Keratinocyte (primary cell): Measurements from ENCODE around the gene KAT6B. TPM values are rescaled to one million over a fixed set of nuclear protein-coding genes. Genes with fewer than 3 reads are reported as not detected.

Source experiments
- DNase-seq: peaks from one replicate; pipeline ENCODE4 v3.0.0-alpha.2; 2011; ENCODE audit warnings: low read depth, missing footprints, low spot score
- FAIRE-seq: peaks from 2 replicates; lab custom pipeline; 2011; peaks lifted over from hg19 to GRCh38; lab: Jason Lieb, UNC
- H2AFZ ChIP-seq: 2 replicates; pipeline ENCODE4 v1.6.0; 2012; ENCODE audit warnings: low read length, control low read depth, inconsistent platforms; ENCODE audit not compliant: control insufficient read depth
- H3K27ac ChIP-seq: 2 replicates; pipeline ENCODE4 v1.5.1; 2011; ENCODE audit warnings: low read length; ENCODE audit not compliant: control insufficient read depth, insufficient read depth
- H3K27me3 ChIP-seq: 3 replicates; pipeline ENCODE4 v1.6.0; 2011; ENCODE audit warnings: low read length; ENCODE audit not compliant: control insufficient read depth, insufficient read depth; ENCODE audit errors: extremely low read depth
- H3K36me3 ChIP-seq, 2 experiments: 2 replicates in 1 of 2; 3 replicates in 1 of 2; pipeline ENCODE4 v1.5.1; 2011; ENCODE audit warnings: low read length in 2 of 2, mild to moderate bottlenecking in 1 of 2; ENCODE audit not compliant: control insufficient read depth in 2 of 2, insufficient read depth in 2 of 2; ENCODE audit errors: extremely low read depth in 1 of 2
- H3K4me1 ChIP-seq: 3 replicates; pipeline ENCODE4 v1.5.1; 2011; ENCODE audit warnings: low read length; ENCODE audit not compliant: control insufficient read depth, insufficient read depth; ENCODE audit errors: extremely low read depth
- H3K4me2 ChIP-seq: 3 replicates; pipeline ENCODE4 v1.6.0; 2011; ENCODE audit warnings: low read depth, low read length; ENCODE audit not compliant: control insufficient read depth, insufficient read depth; ENCODE audit errors: extremely low read depth
- H3K4me3 ChIP-seq, 3 experiments: fragments of 200-600 bp in 1 of 3; sonication (generic) in 1 of 3; 2 replicates in 2 of 3; 3 replicates in 1 of 3; pipeline ENCODE4 v1.5.1; 2011 to 2016; ENCODE audit warnings: low read length in 3 of 3, mild to moderate bottlenecking in 3 of 3, control low read depth in 2 of 3, inconsistent platforms in 1 of 3, low read depth in 1 of 3, mixed read lengths in 1 of 3, mixed run types in 1 of 3, moderate library complexity in 1 of 3; ENCODE audit not compliant: control insufficient read depth in 2 of 3, insufficient read depth in 2 of 3; ENCODE audit errors: extremely low read depth in 1 of 3
- H3K79me2 ChIP-seq: 2 replicates; pipeline ENCODE4 v1.6.0; 2012; ENCODE audit warnings: low read length; ENCODE audit not compliant: control insufficient read depth, insufficient read depth
- H3K9ac ChIP-seq: 3 replicates; pipeline ENCODE4 v1.6.0; 2011; ENCODE audit warnings: low read length; ENCODE audit not compliant: control insufficient read depth, insufficient read depth; ENCODE audit errors: extremely low read depth
- H3K9me1 ChIP-seq: 3 replicates; pipeline ENCODE4 v1.6.0; 2011; ENCODE audit warnings: low read length; ENCODE audit not compliant: control insufficient read depth, insufficient read depth; ENCODE audit errors: extremely low read depth
- H3K9me3 ChIP-seq: 2 replicates; pipeline ENCODE4 v1.5.1; 2012; ENCODE audit warnings: low read depth, low read length; ENCODE audit not compliant: control insufficient read depth
- H4K20me1 ChIP-seq: 3 replicates; pipeline ENCODE4 v1.6.0; 2011; ENCODE audit warnings: low read length; ENCODE audit not compliant: control insufficient read depth, insufficient read depth; ENCODE audit errors: extremely low read depth
- CTCF ChIP-seq, 3 experiments: IDR thresholded peaks in 1 of 3; conservative IDR thresholded peaks in 1 of 3; optimal IDR thresholded peaks in 1 of 3; 2 replicates in 2 of 3; 3 replicates in 1 of 3; pipeline versions ENCODE3 to v1.5.1; 2011; ENCODE audit warnings: low read length in 3 of 3, mild to moderate bottlenecking in 3 of 3, moderate library complexity in 2 of 3, control low read depth in 1 of 3, inconsistent platforms in 1 of 3; ENCODE audit not compliant: insufficient read depth in 2 of 3; ENCODE audit errors: extremely low read depth in 1 of 3
- EZH2 ChIP-seq: IDR thresholded peaks from one replicate; pipeline ENCODE4 v1.6.1; 2012; ENCODE audit warnings: inconsistent platforms, mild to moderate bottlenecking, low read length, moderate library complexity
- dilution Hi-C: fragments of 300-500 bp; cut with MboI; formaldehyde crosslinking; loops from one replicate; pipeline ENCODE4 v1.7.0; 2020; ENCODE audit warnings: low sequenced_read_pairs; ENCODE audit not compliant: extremely low pct_ligation_motif_present
- polyA plus RNA-seq, 5 experiments: library from polyadenylated mRNA; depleted of rRNA in 3 of 5; stranded (reverse) in 3 of 5; stranded (forward) in 1 of 5; unstranded in 1 of 5; fragments of >200 nt; gene quantifications; 1 replicate in 1 of 5; 2 replicates in 3 of 5; 3 replicates in 1 of 5; pipeline versions ENCODE4 v1.2.1 to v1.2.3, GENCODE V29; 2011 to 2012; ENCODE audit warnings: missing spikeins in 2 of 5, low read depth in 1 of 5, low replicate concordance in 1 of 5

KAT6B gene
- polyA plus RNA-seq, 1 donor (not counting 4 experiments of a cell fraction or from before 2014, with no cell fraction given), result 2.9 TPM

GRCh38 chr10:74877898-74878297, 51.5 kb downstream of the KAT6B start:
- Histone ChIP-seq H3K4me3 (no peak overlapping the region), H3K79me2 (no peaks in the 10 kb centered on the region), H2AFZ (no peak overlapping the region), H3K27ac (no peak overlapping the region), H3K4me1 (no peaks in the 10 kb centered on the region), H3K9ac (no peak overlapping the region), H3K9me1 (no peaks in the 10 kb centered on the region), H3K9me3 (no peaks in the 10 kb centered on the region), H3K4me2 (no peak overlapping the region), H3K27me3 (no peaks in the 10 kb centered on the region), H3K36me3 (no peaks in the 10 kb centered on the region), H4K20me1 (no peaks in the 10 kb centered on the region)
- DNase-seq (no peak), FAIRE-seq (no peak)
- dilution Hi-C loops, result no loop called here
- TF ChIP-seq CTCF (optimal IDR thresholded peaks at IDR 0.05 in 1 of 3, IDR thresholded peaks at IDR 0.05 in 1 of 3, conservative IDR thresholded peaks at IDR 0.05 in 1 of 3; ENCODE audit: extremely low read depth in 1 of 3, insufficient read depth in 2 of 3, low read length in 3 of 3) (no peak), EZH2 (no peak)

- Histone ChIP-seq H4K20me1 (no peaks in the 10 kb centered on the region), H3K27me3 (no peaks in the 10 kb centered on the region), H2AFZ (no peak overlapping the region), H3K4me2 (no peak overlapping the region), H3K4me1 (no peaks in the 10 kb centered on the region), H3K4me3 (no peak overlapping the region), H3K36me3 (no peaks in the 10 kb centered on the region), H3K79me2 (no peaks in the 10 kb centered on the region), H3K9ac (no peak overlapping the region), H3K9me1 (no peaks in the 10 kb centered on the region), H3K9me3 (no peaks in the 10 kb centered on the region), H3K27ac (no peak overlapping the region)
- TF ChIP-seq EZH2 (no peak), CTCF (optimal IDR thresholded peaks at IDR 0.05 in 1 of 3, IDR thresholded peaks at IDR 0.05 in 1 of 3, conservative IDR thresholded peaks at IDR 0.05 in 1 of 3; ENCODE audit: extremely low read depth in 1 of 3, insufficient read depth in 2 of 3, low read length in 3 of 3) (no peak)
- FAIRE-seq (no peak), DNase-seq (no peak)
- dilution Hi-C loops, result no loop called here
Measured at GRCh38 chr10:74880041-74880440, 53.6 kb downstream of the KAT6B start.
